IPS-NIHi11 (cell line): ENCODE measurements around the gene USP17L25.
"Not testable (repeated sequence)": the region's sequence is repeated elsewhere in the genome, so short reads cannot be mapped to it uniquely, and the experiment has no call there.

Experiments
- DNase-seq: peaks from one replicate; pipeline ENCODE4 v3.0.0; 2012; ENCODE audit warnings: mixed read lengths, low spot score

USP17L25 gene, protein sequence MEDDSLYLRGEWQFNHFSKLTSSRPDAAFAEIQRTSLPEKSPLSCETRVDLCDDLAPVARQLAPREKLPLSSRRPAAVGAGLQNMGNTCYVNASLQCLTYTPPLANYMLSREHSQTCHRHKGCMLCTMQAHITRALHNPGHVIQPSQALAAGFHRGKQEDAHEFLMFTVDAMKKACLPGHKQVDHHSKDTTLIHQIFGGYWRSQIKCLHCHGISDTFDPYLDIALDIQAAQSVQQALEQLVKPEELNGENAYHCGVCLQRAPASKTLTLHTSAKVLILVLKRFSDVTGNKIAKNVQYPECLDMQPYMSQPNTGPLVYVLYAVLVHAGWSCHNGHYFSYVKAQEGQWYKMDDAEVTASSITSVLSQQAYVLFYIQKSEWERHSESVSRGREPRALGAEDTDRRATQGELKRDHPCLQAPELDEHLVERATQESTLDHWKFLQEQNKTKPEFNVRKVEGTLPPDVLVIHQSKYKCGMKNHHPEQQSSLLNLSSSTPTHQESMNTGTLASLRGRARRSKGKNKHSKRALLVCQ

DNA sequence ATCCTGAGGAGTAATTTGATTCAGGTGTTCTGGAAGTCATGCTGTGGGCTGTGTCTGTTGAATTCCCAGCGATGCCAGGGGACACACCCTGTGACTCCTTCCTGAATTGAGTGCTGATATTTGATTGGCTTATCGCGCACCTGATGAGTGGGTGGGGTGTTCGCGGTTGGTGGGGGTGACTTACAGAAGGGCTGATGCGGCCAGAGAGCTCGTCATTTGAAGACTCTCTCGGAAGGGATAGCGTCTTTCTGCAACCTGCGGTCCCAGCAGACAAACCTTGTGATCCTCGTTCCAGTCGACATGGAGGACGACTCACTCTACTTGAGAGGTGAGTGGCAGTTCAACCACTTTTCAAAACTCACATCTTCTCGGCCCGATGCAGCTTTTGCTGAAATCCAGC, at the start of gene USP17L25:
Gene USP17L25 (plus strand): TSS at position 301 of the 400 bp plus-strand sequence. CDS start 0 bp downstream, at position 301.
- DNase-seq = not testable (repeated sequence)

DNA sequence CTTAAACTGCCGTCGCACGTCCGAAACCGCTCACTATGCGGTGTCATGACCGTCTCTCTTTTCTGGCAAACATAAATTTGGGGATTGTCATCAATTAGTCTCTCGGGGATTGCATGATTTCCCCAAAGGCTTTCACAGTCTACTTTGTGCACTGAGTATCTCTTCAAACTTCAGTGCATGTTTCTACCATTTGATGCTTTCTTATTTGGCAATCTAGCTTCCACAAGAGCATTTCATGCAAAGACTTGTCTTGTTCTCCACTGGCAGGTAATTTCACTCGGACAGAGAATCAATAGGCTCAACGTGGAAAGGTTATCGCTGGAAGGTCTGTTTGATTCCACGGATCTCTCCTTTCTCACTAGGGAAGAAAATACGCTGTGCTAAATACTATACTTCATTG, 5.5 kb upstream of the USP17L25 start:
- DNase-seq = not testable (repeated sequence)

DNA sequence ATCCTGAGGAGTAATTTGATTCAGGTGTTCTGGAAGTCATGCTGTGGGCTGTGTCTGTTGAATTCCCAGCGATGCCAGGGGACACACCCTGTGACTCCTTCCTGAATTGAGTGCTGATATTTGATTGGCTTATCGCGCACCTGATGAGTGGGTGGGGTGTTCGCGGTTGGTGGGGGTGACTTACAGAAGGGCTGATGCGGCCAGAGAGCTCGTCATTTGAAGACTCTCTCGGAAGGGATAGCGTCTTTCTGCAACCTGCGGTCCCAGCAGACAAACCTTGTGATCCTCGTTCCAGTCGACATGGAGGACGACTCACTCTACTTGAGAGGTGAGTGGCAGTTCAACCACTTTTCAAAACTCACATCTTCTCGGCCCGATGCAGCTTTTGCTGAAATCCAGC, 4.8 kb upstream of the USP17L25 start, which contains the start of gene USP17L24:
Gene USP17L24 (plus strand): TSS at position 301 of the 400 bp plus-strand sequence. CDS start 0 bp downstream, at position 301.
- DNase-seq = not testable (repeated sequence)

DNA sequence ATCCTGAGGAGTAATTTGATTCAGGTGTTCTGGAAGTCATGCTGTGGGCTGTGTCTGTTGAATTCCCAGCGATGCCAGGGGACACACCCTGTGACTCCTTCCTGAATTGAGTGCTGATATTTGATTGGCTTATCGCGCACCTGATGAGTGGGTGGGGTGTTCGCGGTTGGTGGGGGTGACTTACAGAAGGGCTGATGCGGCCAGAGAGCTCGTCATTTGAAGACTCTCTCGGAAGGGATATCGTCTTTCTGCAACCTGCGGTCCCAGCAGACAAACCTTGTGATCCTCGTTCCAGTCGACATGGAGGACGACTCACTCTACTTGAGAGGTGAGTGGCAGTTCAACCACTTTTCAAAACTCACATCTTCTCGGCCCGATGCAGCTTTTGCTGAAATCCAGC, 4.6 kb downstream of the USP17L25 start, which contains the start of gene USP17L26:
Gene USP17L26 (plus strand): TSS at position 301 of the 400 bp plus-strand sequence. CDS start 0 bp downstream, at position 301.
- DNase-seq = not testable (repeated sequence)

DNA sequence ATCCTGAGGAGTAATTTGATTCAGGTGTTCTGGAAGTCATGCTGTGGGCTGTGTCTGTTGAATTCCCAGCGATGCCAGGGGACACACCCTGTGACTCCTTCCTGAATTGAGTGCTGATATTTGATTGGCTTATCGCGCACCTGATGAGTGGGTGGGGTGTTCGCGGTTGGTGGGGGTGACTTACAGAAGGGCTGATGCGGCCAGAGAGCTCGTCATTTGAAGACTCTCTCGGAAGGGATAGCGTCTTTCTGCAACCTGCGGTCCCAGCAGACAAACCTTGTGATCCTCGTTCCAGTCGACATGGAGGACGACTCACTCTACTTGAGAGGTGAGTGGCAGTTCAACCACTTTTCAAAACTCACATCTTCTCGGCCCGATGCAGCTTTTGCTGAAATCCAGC, 9.4 kb downstream of the USP17L25 start, which contains the start of gene USP17L5:
Gene USP17L5 (plus strand): TSS at position 301 of the 400 bp plus-strand sequence. CDS start 0 bp downstream, at position 301.
- DNase-seq = not testable (repeated sequence)

DNA sequence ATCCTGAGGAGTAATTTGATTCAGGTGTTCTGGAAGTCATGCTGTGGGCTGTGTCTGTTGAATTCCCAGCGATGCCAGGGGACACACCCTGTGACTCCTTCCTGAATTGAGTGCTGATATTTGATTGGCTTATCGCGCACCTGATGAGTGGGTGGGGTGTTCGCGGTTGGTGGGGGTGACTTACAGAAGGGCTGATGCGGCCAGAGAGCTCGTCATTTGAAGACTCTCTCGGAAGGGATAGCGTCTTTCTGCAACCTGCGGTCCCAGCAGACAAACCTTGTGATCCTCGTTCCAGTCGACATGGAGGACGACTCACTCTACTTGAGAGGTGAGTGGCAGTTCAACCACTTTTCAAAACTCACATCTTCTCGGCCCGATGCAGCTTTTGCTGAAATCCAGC, 14.1 kb downstream of the USP17L25 start, which contains the start of gene USP17L27:
Gene USP17L27 (plus strand): TSS at position 301 of the 400 bp plus-strand sequence. CDS start 0 bp downstream, at position 301.
- DNase-seq = not testable (repeated sequence)

DNA sequence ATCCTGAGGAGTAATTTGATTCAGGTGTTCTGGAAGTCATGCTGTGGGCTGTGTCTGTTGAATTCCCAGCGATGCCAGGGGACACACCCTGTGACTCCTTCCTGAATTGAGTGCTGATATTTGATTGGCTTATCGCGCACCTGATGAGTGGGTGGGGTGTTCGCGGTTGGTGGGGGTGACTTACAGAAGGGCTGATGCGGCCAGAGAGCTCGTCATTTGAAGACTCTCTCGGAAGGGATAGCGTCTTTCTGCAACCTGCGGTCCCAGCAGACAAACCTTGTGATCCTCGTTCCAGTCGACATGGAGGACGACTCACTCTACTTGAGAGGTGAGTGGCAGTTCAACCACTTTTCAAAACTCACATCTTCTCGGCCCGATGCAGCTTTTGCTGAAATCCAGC, 18.9 kb downstream of the USP17L25 start, which contains the start of gene USP17L28:
Gene USP17L28 (plus strand): TSS at position 301 of the 400 bp plus-strand sequence. CDS start 0 bp downstream, at position 301.
- not testable (repeated sequence) for DNase-seq

DNA sequence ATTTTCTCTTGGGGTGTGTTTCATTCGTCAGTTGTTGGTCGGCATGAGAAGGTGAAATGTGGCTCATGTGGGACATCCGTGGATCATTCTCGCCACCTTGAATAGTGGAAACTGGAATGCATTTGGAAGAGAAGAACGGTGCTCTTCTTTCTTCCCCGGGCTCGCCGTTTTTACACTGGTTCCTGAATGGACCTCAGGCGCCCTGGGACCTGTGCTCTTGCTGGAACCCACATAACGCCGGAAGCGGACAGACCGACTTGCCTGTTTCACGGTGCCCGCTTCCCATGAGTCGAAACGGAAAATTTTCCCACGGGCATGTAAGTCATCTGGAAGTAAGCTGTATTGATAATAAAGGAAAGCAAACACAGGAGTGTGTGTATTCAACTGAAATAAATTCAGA, 21.2 kb downstream of the USP17L25 start:
- DNase-seq = not testable (repeated sequence)

DNA sequence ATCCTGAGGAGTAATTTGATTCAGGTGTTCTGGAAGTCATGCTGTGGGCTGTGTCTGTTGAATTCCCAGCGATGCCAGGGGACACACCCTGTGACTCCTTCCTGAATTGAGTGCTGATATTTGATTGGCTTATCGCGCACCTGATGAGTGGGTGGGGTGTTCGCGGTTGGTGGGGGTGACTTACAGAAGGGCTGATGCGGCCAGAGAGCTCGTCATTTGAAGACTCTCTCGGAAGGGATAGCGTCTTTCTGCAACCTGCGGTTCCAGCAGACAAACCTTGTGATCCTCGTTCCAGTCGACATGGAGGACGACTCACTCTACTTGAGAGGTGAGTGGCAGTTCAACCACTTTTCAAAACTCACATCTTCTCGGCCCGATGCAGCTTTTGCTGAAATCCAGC, 23.6 kb downstream of the USP17L25 start, which contains the start of gene USP17L29:
Gene USP17L29 (plus strand): TSS at position 301 of the 400 bp plus-strand sequence. CDS start 0 bp downstream, at position 301.
- not testable (repeated sequence) for DNase-seq

DNA sequence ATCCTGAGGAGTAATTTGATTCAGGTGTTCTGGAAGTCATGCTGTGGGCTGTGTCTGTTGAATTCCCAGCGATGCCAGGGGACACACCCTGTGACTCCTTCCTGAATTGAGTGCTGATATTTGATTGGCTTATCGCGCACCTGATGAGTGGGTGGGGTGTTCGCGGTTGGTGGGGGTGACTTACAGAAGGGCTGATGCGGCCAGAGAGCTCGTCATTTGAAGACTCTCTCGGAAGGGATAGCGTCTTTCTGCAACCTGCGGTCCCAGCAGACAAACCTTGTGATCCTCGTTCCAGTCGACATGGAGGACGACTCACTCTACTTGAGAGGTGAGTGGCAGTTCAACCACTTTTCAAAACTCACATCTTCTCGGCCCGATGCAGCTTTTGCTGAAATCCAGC, 33.1 kb downstream of the USP17L25 start, which contains the start of gene USP17L30:
Gene USP17L30 (plus strand): TSS at position 301 of the 400 bp plus-strand sequence. CDS start 0 bp downstream, at position 301.
- not testable (repeated sequence) for DNase-seq

DNA sequence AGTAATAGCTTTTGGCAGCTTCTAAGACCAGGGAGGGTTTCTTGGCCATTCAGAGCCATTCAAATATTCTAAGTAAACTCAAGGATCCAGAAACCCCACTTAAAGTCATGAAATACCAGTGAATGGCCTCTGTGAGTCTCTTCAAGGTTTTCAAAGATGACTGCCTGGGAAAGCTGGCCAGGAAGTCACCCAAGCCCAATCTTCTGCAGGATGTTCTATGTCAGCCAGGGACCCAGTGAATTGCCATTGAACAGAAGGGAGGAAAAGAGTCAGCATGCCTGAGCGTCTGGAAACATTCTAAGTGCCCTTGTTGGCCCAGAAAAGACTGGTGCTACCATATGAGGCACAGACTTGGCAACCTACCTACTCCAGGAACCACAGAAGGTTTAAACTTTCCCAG, 50.2 kb downstream of the USP17L25 start:
- DNase-seq = not testable (repeated sequence)
